ELF-1 (cell line): ENCODE data around the gene IZUMO1R.
"Not testable (repeated sequence)": the region's sequence is repeated elsewhere in the genome, so short reads cannot be mapped to it uniquely, and the experiment has no call there.

ENCODE experiments used
- DNase-seq: peaks from one replicate; pipeline ENCODE4 v3.0.0-alpha.2; 2016; ENCODE audit warnings: low read depth, low spot score

Gene IZUMO1R

GRCh38 chr11:94325681-94326080, 21.3 kb downstream of the IZUMO1R start:
- DNase-seq, result peak; percentile 90

DNA sequence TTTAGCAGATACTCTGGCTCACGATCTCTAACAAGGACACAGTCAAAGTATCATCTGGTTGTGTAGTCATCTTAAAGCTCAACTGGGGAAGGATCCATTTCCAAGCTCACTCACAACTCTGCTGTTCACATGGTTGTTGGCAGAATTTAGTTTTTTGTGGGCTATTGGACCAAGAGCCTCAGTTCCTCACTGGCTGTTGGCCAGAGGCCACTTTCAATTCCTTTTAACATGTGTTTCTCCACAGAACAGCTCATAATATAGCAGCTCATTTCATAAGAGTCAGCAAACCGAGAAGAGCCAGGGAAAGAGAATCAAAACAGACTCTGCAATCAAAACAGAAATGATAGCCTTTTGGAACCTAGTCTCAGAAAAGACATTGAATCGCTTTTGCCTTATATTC, 22.6 kb downstream of the IZUMO1R start:
- DNase-seq, result no peak

GRCh38 chr11:94328587-94329080, 24.3 kb downstream of the IZUMO1R start:
- no peak for DNase-seq

DNA sequence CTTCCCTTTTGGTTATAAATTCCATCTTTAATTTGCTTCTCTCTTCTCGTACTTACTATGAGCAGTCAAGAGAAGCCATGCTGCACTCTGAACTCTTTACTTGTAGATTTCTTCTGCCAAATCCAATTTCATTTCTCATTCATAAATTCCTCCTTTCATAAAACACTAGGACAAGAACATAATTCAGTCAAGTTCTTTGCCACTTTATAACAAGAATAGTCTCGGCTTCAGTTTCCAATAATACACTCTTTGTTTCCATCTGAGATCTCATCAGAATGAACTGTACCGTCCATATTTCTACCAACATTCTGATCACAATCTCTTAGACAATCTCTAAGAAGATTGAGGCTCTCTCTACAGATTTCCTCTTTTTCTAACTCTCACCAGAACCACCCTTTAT, 25.1 kb downstream of the IZUMO1R start:
- DNase-seq, result no peak

- DNase-seq, result no peak
Measured at GRCh38 chr11:94330789-94331188, 26.4 kb downstream of the IZUMO1R start.

- DNase-seq, result no peak
Measured at GRCh38 chr11:94332814-94333213, 28.4 kb downstream of the IZUMO1R start.

DNA sequence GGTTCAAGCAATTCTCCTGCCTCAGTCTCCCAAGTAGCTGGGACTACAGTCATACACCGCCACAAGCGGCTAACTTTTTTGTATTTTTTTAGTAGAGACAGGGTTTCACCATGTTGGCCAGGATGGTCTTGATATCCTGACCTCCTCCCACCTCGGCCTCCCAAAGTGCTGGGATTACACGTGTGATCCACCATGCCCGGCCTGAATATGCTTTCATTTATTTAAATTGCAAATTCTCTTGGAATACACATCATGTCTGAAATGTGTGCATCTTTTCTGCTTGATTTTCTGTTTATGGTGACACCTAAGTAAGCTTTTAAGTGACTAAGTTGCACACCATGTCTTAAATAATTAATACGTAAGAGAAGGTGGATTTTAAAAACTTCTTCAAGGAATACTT, 31.7 kb downstream of the IZUMO1R start:
- no peak for DNase-seq

DNA sequence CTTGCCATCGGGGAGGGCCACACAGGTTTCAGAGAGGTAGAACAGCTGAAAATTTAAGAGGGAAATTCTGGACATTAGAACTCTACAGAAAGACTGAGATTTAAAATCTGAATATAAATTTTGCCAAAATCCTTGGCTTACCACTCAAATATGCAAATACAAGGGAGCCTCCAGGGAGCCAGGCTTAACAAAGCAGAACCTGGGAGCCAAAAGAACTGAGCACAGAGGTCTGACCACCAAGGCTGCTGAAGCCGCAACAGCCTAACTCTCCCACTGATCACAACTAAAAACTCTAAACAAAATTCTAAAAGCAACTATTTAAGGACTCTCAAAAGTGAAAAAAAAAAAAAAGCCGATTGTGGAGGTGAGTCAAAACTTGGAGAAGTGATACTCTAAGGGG, 34.3 kb downstream of the IZUMO1R start:
- no peak for DNase-seq

DNA sequence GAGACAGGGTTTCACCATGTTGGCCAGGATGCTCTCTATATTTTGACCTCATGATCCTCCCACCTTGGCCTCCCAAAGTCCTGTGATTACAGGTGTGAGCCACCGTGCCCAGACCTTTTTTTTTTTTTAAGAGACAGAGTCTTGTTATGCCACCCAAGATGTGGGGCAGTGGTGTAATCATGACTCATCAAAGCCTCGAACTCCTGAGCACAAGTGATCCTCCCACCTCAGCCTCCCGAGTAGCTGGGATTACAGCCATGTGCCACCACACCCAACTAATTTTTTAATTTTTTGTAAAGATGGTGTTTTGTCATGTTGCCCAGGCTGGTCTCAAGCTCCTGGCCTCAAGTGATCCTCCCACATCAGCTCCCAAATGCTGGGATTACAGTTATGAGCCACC, 37.9 kb downstream of the IZUMO1R start:
- DNase-seq, result no peak

- no peak for DNase-seq
Measured at GRCh38 chr11:94343495-94343894, 39.1 kb downstream of the IZUMO1R start.

GRCh38 chr11:94346311-94346710, 41.9 kb downstream of the IZUMO1R start:
- DNase-seq, result not testable (repeated sequence)

DNA sequence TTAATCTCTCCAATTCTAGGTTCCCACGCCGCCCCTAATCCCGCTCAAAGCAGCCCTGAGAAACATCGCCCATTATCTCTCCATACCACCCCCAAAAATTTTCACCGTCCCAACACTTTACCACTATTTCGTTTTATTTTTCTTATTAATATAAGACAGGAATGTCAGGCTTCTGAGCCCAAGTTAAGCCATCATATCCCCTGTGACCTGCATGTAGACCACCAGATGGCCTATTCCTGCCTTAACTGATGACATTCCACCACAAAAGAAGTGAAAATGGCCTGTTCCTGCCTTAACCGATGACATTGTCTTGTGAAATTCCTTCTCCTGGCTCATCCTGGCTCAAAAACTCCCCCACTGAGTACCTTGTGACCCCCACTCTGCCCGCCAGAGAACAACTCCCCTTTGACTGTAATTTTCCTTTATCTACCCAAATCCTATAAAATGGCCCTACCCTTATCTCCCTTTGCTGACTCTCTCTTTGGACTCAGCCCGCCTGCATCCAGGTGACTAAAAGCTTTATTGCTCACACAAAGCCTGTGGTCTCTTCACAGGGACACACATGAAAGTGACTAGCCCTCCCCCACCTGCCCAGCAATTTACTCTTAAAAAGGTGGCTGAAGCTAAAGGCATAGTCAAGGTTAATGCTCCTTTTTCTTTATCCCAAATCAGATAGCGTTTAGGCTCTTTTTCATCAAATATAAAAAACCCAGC, 46.6 kb downstream of the IZUMO1R start:
- not testable (repeated sequence) for DNase-seq
